Measurements from ENCODE around the gene CRYZL1. TPM values are rescaled to one million over a fixed set of nuclear protein-coding genes. Genes with fewer than 3 reads are reported as not detected.
"Not testable (repeated sequence)": the region's sequence is repeated elsewhere in the genome, so short reads cannot be mapped to it uniquely, and the experiment has no call there.

CRYZL1 gene
- total RNA-seq, 2 experiments from 2014 or later: 31.4 to 35.2 TPM

GRCh38 chr21:33578959-33579542, 62.5 kb downstream of the CRYZL1 start:
- Mint-ChIP-seq H3K36me3 (ENCODE audit: low read depth) (peaks cover 43% of the 10 kb centered on the region), H3K9me3 (ENCODE audit: low read depth) (no peaks in the 10 kb centered on the region), H3K4me1 (peaks cover 13% of the 10 kb centered on the region), H3K27ac (peak overlapping the region; percentile 77), H3K27me3 (no peaks in the 10 kb centered on the region), H3K4me3 (no peak overlapping the region)
- DNase-seq: no peak
- ChIA-PET POLR2A (interaction anchor here (0.6 kb wide), 1 partner anchor 28 kb away, joined by 3 read pairs; no protein-coding TSS in a partner anchor), CTCF (interaction anchor here (0.9 kb wide), 1 partner anchor 9 kb away, joined by 3 read pairs; no protein-coding TSS in a partner anchor)
- intact Hi-C loops (cut with DNase I, micrococcal nuclease): no loop called here
- ATAC-seq: peak; percentile 55

- intact Hi-C loops (cut with DNase I, micrococcal nuclease): no loop called here
- Mint-ChIP-seq H3K27me3 (no peaks in the 10 kb centered on the region), H3K4me1 (peaks cover 13% of the 10 kb centered on the region), H3K27ac (peak overlapping the region; percentile 77), H3K9me3 (ENCODE audit: low read depth) (no peaks in the 10 kb centered on the region), H3K4me3 (no peak overlapping the region), H3K36me3 (ENCODE audit: low read depth) (peaks cover 47% of the 10 kb centered on the region)
- ChIA-PET CTCF (interaction anchor here (0.9 kb wide), 1 partner anchor 8 kb away, joined by 3 read pairs; no protein-coding TSS in a partner anchor), POLR2A (interaction anchor here (0.6 to 1.0 kb wide), 2 partner anchors 8 to 98 kb away, joined by 3 read pairs; no protein-coding TSS in a partner anchor)
- DNase-seq (no peak), ATAC-seq (no peak)
Observed at GRCh38 chr21:33578214-33578613, 63.3 kb downstream of the CRYZL1 start.

- ATAC-seq; H3K9me3 Mint-ChIP-seq (ENCODE audit: low read depth); H3K27ac Mint-ChIP-seq; DNase-seq; intact Hi-C loops (cut with DNase I, micrococcal nuclease); POLR2A ChIA-PET; H3K27me3 Mint-ChIP-seq; H3K4me3 Mint-ChIP-seq: not testable (repeated sequence)
- CTCF ChIA-PET: interaction anchor here (0.8 kb wide), 1 partner anchor 29 kb away, joined by 3 read pairs; no protein-coding TSS in a partner anchor
- Mint-ChIP-seq H3K4me1 (peaks cover 14% of the 10 kb centered on the region), H3K36me3 (ENCODE audit: low read depth) (peaks cover 45% of the 10 kb centered on the region)
Observed at GRCh38 chr21:33576741-33577141, 64.8 kb downstream of the CRYZL1 start.

DNA sequence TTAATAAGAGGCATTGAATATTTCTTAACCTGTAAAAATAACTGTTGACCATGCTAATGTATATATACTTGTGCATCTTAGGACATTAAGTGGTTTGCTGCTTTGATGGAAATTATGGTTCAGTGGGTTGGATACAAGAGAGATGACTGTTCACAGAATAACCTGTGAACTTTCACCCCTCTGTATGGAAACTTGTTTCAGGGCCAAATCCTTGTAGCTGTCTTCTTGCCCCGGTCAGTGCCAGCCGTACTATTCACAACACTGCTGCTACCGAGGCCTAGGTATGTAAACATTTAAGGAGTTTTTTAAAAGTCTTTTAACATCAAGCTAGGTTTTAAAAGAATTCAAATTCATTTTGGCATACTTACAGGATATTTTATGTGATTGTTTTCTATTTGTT, 69.2 kb downstream of the CRYZL1 start:
- Mint-ChIP-seq H3K27me3 (no peaks in the 10 kb centered on the region), H3K27ac (no peak overlapping the region), H3K9me3 (ENCODE audit: low read depth) (no peaks in the 10 kb centered on the region), H3K36me3 (ENCODE audit: low read depth) (peaks cover 48% of the 10 kb centered on the region), H3K4me3 (no peak overlapping the region), H3K4me1 (peaks cover 14% of the 10 kb centered on the region)
- ChIA-PET POLR2A (interaction anchor here (1.5 kb wide), 1 partner anchor 16 kb away, joined by 3 read pairs; the partner anchor contains the start of gene DONSON), CTCF (interaction anchor here (0.6 to 4.6 kb wide), 8 partner anchors 11 to 790 kb away, joined by 3 to 20 read pairs (median 4); no protein-coding TSS in a partner anchor)
- intact Hi-C loops (cut with DNase I, micrococcal nuclease): no loop called here
- DNase-seq: no peak
- ATAC-seq: no peak

- intact Hi-C loops (cut with DNase I, micrococcal nuclease): loop anchor here in 1 of 2 experiments (5.0 kb wide), 1 partner anchor 38 kb away; no protein-coding TSS in a partner anchor
- H3K36me3 Mint-ChIP-seq (ENCODE audit: low read depth): peaks cover 42% of the 10 kb centered on the region
- H3K27ac Mint-ChIP-seq: peak overlapping the region; percentile 52
- H3K9me3 Mint-ChIP-seq (ENCODE audit: low read depth): no peaks in the 10 kb centered on the region
- DNase-seq: no peak
- POLR2A ChIA-PET: no interaction called here
- peaks cover 27% of the 10 kb centered on the region for H3K4me1 Mint-ChIP-seq
- H3K27me3 Mint-ChIP-seq: no peaks in the 10 kb centered on the region
- no peak overlapping the region for H3K4me3 Mint-ChIP-seq
- CTCF ChIA-PET: interaction anchor here (0.8 to 4.6 kb wide), 3 partner anchors 9 to 59 kb away, joined by 3 to 20 read pairs (median 3); no protein-coding TSS in a partner anchor
- ATAC-seq: no peak
Observed at GRCh38 chr21:33569991-33570390, 71.5 kb downstream of the CRYZL1 start.

- DNase-seq: no peak
- Mint-ChIP-seq H3K36me3 (ENCODE audit: low read depth) (peaks cover 34% of the 10 kb centered on the region), H3K9me3 (ENCODE audit: low read depth) (no peaks in the 10 kb centered on the region), H3K4me3 (no peak overlapping the region), H3K27ac (no peak overlapping the region), H3K4me1 (peaks cover 32% of the 10 kb centered on the region), H3K27me3 (no peaks in the 10 kb centered on the region)
- ChIA-PET CTCF (no interaction called here), POLR2A (no interaction called here)
- ATAC-seq: no peak
- intact Hi-C loops (cut with DNase I, micrococcal nuclease): loop anchor here in 1 of 2 experiments (5.0 kb wide), 1 partner anchor 36 kb away; no protein-coding TSS in a partner anchor
Observed at GRCh38 chr21:33568448-33568847, 73.1 kb downstream of the CRYZL1 start.

DNA sequence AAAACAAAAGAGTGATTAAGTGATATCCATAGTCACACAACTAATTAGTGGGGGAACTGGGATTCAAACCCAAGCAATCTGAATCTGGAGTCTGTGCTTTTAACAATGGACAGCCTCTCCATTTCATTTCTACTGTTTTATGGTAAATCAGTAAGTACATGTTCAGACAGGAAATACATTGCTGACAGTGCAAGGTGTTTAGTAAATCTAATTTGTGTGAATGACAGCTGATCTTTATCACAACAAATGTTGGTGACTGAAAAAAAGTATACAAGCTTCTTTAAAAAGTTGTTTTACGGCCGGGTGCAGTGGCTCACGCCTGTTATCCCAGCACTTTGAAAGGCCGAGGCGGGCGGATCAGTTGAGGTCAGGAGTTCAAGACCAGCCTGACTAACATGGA, 73.6 kb downstream of the CRYZL1 start:
- H3K4me1 Mint-ChIP-seq: peaks cover 36% of the 10 kb centered on the region
- intact Hi-C loops (cut with DNase I, micrococcal nuclease): loop anchor here (2.0 to 5.0 kb wide), 2 partner anchors 15 to 36 kb away; no protein-coding TSS in a partner anchor
- H3K27me3 Mint-ChIP-seq: no peaks in the 10 kb centered on the region
- H3K36me3 Mint-ChIP-seq (ENCODE audit: low read depth): peaks cover 35% of the 10 kb centered on the region
- CTCF ChIA-PET: no interaction called here
- DNase-seq: no peak
- no peaks in the 10 kb centered on the region for H3K9me3 Mint-ChIP-seq (ENCODE audit: low read depth)
- ATAC-seq: no peak
- POLR2A ChIA-PET: no interaction called here
- H3K4me3 Mint-ChIP-seq: no peak overlapping the region
- H3K27ac Mint-ChIP-seq: peak overlapping the region; percentile 59

GRCh38 chr21:33566514-33566913, 75.0 kb downstream of the CRYZL1 start:
- peaks cover 28% of the 10 kb centered on the region for H3K36me3 Mint-ChIP-seq (ENCODE audit: low read depth)
- peaks cover 38% of the 10 kb centered on the region for H3K4me1 Mint-ChIP-seq
- no peaks in the 10 kb centered on the region for H3K9me3 Mint-ChIP-seq (ENCODE audit: low read depth)
- no peak overlapping the region for H3K4me3 Mint-ChIP-seq
- H3K27ac Mint-ChIP-seq: no peak overlapping the region
- POLR2A ChIA-PET: interaction anchor here (0.9 kb wide), 1 partner anchor 9 kb away, joined by 3 read pairs; no protein-coding TSS in a partner anchor
- H3K27me3 Mint-ChIP-seq: no peaks in the 10 kb centered on the region
- DNase-seq: no peak
- CTCF ChIA-PET: interaction anchor here (0.7 to 1.2 kb wide), 3 partner anchors 11 to 39 kb away, joined by 3 to 4 read pairs (median 4); no protein-coding TSS in a partner anchor
- peak; percentile 74 for ATAC-seq
- intact Hi-C loops (cut with DNase I, micrococcal nuclease): loop anchor here (2.0 to 5.0 kb wide), 2 partner anchors 14 to 34 kb away; no protein-coding TSS in a partner anchor

DNA sequence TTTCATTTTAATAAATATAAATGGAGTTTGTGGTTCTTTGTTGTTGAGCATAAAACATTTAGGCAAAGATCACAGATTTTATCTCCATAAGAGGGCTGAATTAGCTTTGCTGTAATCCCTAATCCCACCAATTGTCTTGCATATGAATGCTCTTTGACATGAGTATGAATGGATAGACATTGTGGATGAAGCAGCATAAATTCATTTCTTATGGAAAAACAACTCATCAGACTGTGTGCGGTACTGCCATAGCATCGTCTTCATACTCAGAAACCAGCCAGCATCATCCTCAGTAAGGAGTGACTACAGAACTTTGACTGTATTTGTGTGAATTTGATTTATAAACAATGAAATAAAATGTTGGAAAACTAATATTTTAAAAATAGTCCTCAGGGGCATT, 79.2 kb downstream of the CRYZL1 start:
- peaks cover 45% of the 10 kb centered on the region for H3K36me3 Mint-ChIP-seq (ENCODE audit: low read depth)
- H3K27ac Mint-ChIP-seq: no peak overlapping the region
- ATAC-seq (no peak), DNase-seq (no peak)
- peaks cover 51% of the 10 kb centered on the region for H3K4me1 Mint-ChIP-seq
- H3K27me3 Mint-ChIP-seq: no peaks in the 10 kb centered on the region
- H3K4me3 Mint-ChIP-seq: no peak overlapping the region
- H3K9me3 Mint-ChIP-seq (ENCODE audit: low read depth): no peaks in the 10 kb centered on the region
- ChIA-PET POLR2A (no interaction called here), CTCF (interaction anchor here (1.4 kb wide), 1 partner anchor 10 kb away, joined by 4 read pairs; no protein-coding TSS in a partner anchor)
- intact Hi-C loops (cut with DNase I, micrococcal nuclease): no loop called here

DNA sequence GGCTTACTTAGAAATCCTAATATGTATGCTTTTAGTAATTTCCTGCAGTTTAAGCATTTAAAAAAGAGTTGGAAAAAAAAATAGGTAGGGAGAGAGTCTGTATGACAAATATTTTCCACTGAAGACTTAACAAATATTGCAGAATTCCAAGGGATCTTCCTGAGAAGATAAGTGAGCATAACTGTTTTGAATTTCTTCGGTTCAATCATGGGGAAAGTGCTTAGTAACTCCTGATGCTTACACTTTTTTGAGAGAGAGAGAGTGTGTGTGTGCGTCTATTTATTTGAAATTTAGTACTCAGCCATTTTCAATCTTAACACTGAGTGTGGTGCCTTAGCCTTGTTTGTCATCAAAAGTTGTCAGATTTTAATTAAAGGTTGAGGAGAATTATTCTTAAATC, 80.2 kb downstream of the CRYZL1 start:
- ChIA-PET POLR2A (no interaction called here), CTCF (interaction anchor here (1.3 to 1.4 kb wide), 2 partner anchors 11 to 13 kb away, joined by 3 to 4 read pairs; no protein-coding TSS in a partner anchor)
- ATAC-seq (no peak), DNase-seq (no peak)
- no peaks in the 10 kb centered on the region for H3K9me3 Mint-ChIP-seq (ENCODE audit: low read depth)
- intact Hi-C loops (cut with DNase I, micrococcal nuclease): no loop called here
- no peak overlapping the region for H3K4me3 Mint-ChIP-seq
- H3K4me1 Mint-ChIP-seq: peaks cover 55% of the 10 kb centered on the region
- H3K27me3 Mint-ChIP-seq: no peaks in the 10 kb centered on the region
- peak overlapping the region; percentile 61 for H3K27ac Mint-ChIP-seq
- peaks cover 55% of the 10 kb centered on the region for H3K36me3 Mint-ChIP-seq (ENCODE audit: low read depth)

- intact Hi-C loops (cut with DNase I, micrococcal nuclease): no loop called here
- CTCF ChIA-PET: interaction anchor here (1.3 to 1.4 kb wide), 2 partner anchors 11 to 13 kb away, joined by 3 to 4 read pairs; no protein-coding TSS in a partner anchor
- DNase-seq: no peak
- H3K27me3 Mint-ChIP-seq: no peaks in the 10 kb centered on the region
- H3K4me1 Mint-ChIP-seq: peaks cover 55% of the 10 kb centered on the region
- ATAC-seq: no peak
- H3K36me3 Mint-ChIP-seq (ENCODE audit: low read depth): peaks cover 58% of the 10 kb centered on the region
- POLR2A ChIA-PET: no interaction called here
- H3K9me3 Mint-ChIP-seq (ENCODE audit: low read depth): no peaks in the 10 kb centered on the region
- peak overlapping the region; percentile 61 for H3K27ac Mint-ChIP-seq
- no peak overlapping the region for H3K4me3 Mint-ChIP-seq
Observed at GRCh38 chr21:33560965-33561364, 80.6 kb downstream of the CRYZL1 start.
